Measurements from ENCODE around the gene ADNP.

Gene ADNP

GRCh38 chr20:50957798-50958614 lies 26.8 kb upstream of the ADNP start, which contains the start of gene DPM1:
TSS of gene DPM1 (minus strand) at chr20:50958532. CDS start at chr20:50958523, 9 bp downstream.
- Mint-ChIP-seq H3K36me3 (ENCODE audit: low read depth) (peaks cover 28% of the 10 kb centered on the region), H3K4me3 (peak within 1 kb of the TSS; percentile 88 to 99 (median 98)), H3K4me1 (peaks cover 46% of the 10 kb centered on the region), H3K9me3 (no peaks in the 10 kb centered on the region), H3K27ac (peak within 1 kb of the TSS; percentile 100), H3K27me3 (ENCODE audit: low read depth) (no peaks in the 10 kb centered on the region)
- TF ChIP-seq, protein P1, sequence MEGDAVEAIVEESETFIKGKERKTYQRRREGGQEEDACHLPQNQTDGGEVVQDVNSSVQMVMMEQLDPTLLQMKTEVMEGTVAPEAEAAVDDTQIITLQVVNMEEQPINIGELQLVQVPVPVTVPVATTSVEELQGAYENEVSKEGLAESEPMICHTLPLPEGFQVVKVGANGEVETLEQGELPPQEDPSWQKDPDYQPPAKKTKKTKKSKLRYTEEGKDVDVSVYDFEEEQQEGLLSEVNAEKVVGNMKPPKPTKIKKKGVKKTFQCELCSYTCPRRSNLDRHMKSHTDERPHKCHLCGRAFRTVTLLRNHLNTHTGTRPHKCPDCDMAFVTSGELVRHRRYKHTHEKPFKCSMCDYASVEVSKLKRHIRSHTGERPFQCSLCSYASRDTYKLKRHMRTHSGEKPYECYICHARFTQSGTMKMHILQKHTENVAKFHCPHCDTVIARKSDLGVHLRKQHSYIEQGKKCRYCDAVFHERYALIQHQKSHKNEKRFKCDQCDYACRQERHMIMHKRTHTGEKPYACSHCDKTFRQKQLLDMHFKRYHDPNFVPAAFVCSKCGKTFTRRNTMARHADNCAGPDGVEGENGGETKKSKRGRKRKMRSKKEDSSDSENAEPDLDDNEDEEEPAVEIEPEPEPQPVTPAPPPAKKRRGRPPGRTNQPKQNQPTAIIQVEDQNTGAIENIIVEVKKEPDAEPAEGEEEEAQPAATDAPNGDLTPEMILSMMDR (IDR thresholded peaks at IDR 0.05; ENCODE audit: unreplicated experiment in 3 of 3): no peak

DNA sequence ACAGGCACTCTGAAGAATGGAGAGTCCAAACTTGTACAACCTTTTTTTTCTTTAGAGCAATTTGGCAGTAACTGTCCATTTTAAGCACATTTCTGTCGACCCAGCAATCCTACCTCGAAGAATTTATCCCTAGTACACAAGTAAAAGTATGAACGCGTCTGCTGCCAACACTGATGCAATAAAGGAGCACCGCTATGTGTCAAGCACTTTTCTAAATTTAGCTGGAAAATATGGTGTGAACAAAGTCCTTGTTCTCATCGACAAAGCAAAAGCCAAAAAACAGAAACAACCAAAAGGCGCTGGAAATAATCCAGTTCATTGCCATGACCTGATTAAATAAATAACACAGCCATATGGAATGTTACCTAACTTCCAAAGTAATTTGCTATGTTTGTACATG lies 26.0 kb upstream of the ADNP start:
- H3K36me3 Mint-ChIP-seq (ENCODE audit: low read depth): peaks cover 31% of the 10 kb centered on the region
- peak overlapping the region; percentile 88 to 99 (median 98) for H3K4me3 Mint-ChIP-seq
- peak overlapping the region; percentile 100 for H3K27ac Mint-ChIP-seq
- H3K9me3 Mint-ChIP-seq: no peaks in the 10 kb centered on the region
- no peaks in the 10 kb centered on the region for H3K27me3 Mint-ChIP-seq (ENCODE audit: low read depth)
- TF ChIP-seq, protein P1 (IDR thresholded peaks at IDR 0.05; ENCODE audit: unreplicated experiment in 3 of 3): no peak
- H3K4me1 Mint-ChIP-seq: peaks cover 46% of the 10 kb centered on the region

- H3K4me3 Mint-ChIP-seq: no peak overlapping the region
- TF ChIP-seq, protein P1 (IDR thresholded peaks at IDR 0.05; ENCODE audit: unreplicated experiment in 3 of 3): no peak
- H3K4me1 Mint-ChIP-seq: peaks cover 31% of the 10 kb centered on the region
- H3K36me3 Mint-ChIP-seq (ENCODE audit: low read depth): peaks cover 32% of the 10 kb centered on the region
- no peaks in the 10 kb centered on the region for H3K27me3 Mint-ChIP-seq (ENCODE audit: low read depth)
- H3K9me3 Mint-ChIP-seq: no peaks in the 10 kb centered on the region
- H3K27ac Mint-ChIP-seq: no peak overlapping the region
Measured at GRCh38 chr20:50953821-50954220, 22.6 kb upstream of the ADNP start.

- no peak overlapping the region for H3K4me3 Mint-ChIP-seq
- no peak overlapping the region for H3K27ac Mint-ChIP-seq
- H3K36me3 Mint-ChIP-seq (ENCODE audit: low read depth): peaks cover 33% of the 10 kb centered on the region
- H3K9me3 Mint-ChIP-seq: no peaks in the 10 kb centered on the region
- H3K27me3 Mint-ChIP-seq (ENCODE audit: low read depth): no peaks in the 10 kb centered on the region
- TF ChIP-seq, protein P1 (IDR thresholded peaks at IDR 0.05; ENCODE audit: unreplicated experiment in 3 of 3): no peak
- H3K4me1 Mint-ChIP-seq: peaks cover 26% of the 10 kb centered on the region
Measured at GRCh38 chr20:50953196-50953595, 22.0 kb upstream of the ADNP start.

- Mint-ChIP-seq H3K4me1 (no peaks in the 10 kb centered on the region), H3K9me3 (no peaks in the 10 kb centered on the region), H3K36me3 (ENCODE audit: low read depth) (peaks cover 52% of the 10 kb centered on the region), H3K4me3 (no peak overlapping the region), H3K27me3 (ENCODE audit: low read depth) (no peaks in the 10 kb centered on the region), H3K27ac (no peak overlapping the region)
- TF ChIP-seq, protein P1 (IDR thresholded peaks at IDR 0.05; ENCODE audit: unreplicated experiment in 3 of 3): no peak
Measured at GRCh38 chr20:50948132-50948785, 17.0 kb upstream of the ADNP start.
